Activated naive CD8-positive, alpha-beta T cell treated with anti-CD3 and anti-CD28 coated beads, Interleukin-2, amount 10 ng/mL, durations not matched to agents 7 days and 5 days (primary cell): ENCODE measurements around the gene MCM5. TPM values are rescaled to one million over a fixed set of nuclear protein-coding genes. Genes with fewer than 3 reads are reported as not detected.
A peak's percentile ranks its signal among the peaks of the same experiment; 100 is the strongest.

Experiments
- ATAC-seq: fragments of 150-1000 bp; cut with Tn5 transposase; one replicate; pipeline ENCODE4 v1.10.0; 2021; ENCODE audit warnings: low read depth, moderate library complexity
- POLR2A ChIA-PET: fragments of 350-600 bp; sonication (Branson Sonifier 250); formaldehyde crosslinking; loops from one replicate; lab custom pipeline; 2021; ENCODE audit warnings: antibody characterized with exemption; lab: Charles Lee
- DNase-seq: peaks from one replicate; pipeline ENCODE4 v3.0.0; 2021
- H3K27ac Mint-ChIP-seq: one replicate; pipeline ENCODE4 v1.8.0; 2022; ENCODE audit warnings: mild to moderate bottlenecking, mixed read lengths
- H3K27me3 Mint-ChIP-seq: one replicate; pipeline ENCODE4 v1.8.0; 2022; ENCODE audit warnings: mild to moderate bottlenecking, moderate library complexity, mixed read lengths
- H3K36me3 Mint-ChIP-seq: one replicate; pipeline ENCODE4 v1.8.0; 2021; ENCODE audit warnings: mild to moderate bottlenecking, mixed read lengths
- H3K4me1 Mint-ChIP-seq: one replicate; pipeline ENCODE4 v1.8.0; 2021; ENCODE audit warnings: mixed read lengths
- H3K4me3 Mint-ChIP-seq: one replicate; pipeline ENCODE4 v1.8.0; 2022; ENCODE audit warnings: mild to moderate bottlenecking, moderate library complexity, mixed read lengths
- H3K9me3 Mint-ChIP-seq: one replicate; pipeline ENCODE4 v1.8.0; 2021; ENCODE audit warnings: mixed read lengths
- total RNA-seq, 2 experiments: library from RNA; stranded (reverse); gene quantifications; one replicate each; pipeline ENCODE4 v1.2.3, GENCODE V29; 2021

Gene MCM5
- total RNA-seq, 2 experiments from 2014 or later, result 194 to 221 TPM

GRCh38 chr22:35399114-35399677 is 744 bp upstream of the MCM5 start:
- POLR2A ChIA-PET, result interaction anchor here (0.6 to 1.3 kb wide), 4 partner anchors 12 to 31 kb away, joined by 3 to 5 read pairs (median 4); no protein-coding TSS in a partner anchor
- no peak for DNase-seq
- Mint-ChIP-seq H3K36me3 (peaks cover 24% of the 10 kb centered on the region), H3K27ac (peak overlapping the region; percentile 97), H3K9me3 (no peaks in the 10 kb centered on the region), H3K27me3 (no peaks in the 10 kb centered on the region), H3K4me3 (peak overlapping the region; percentile 99), H3K4me1 (peaks cover 23% of the 10 kb centered on the region)
- ATAC-seq, result no peak

- H3K4me3 Mint-ChIP-seq, result peak overlapping the region; percentile 99
- DNase-seq (no peak), ATAC-seq (peak; percentile 23)
- peaks cover 27% of the 10 kb centered on the region for H3K4me1 Mint-ChIP-seq
- no peaks in the 10 kb centered on the region for H3K27me3 Mint-ChIP-seq
- H3K9me3 Mint-ChIP-seq, result no peaks in the 10 kb centered on the region
- H3K27ac Mint-ChIP-seq, result peak overlapping the region; percentile 97
- peaks cover 28% of the 10 kb centered on the region for H3K36me3 Mint-ChIP-seq
- POLR2A ChIA-PET, result interaction anchor here (1.0 to 1.3 kb wide), 2 partner anchors 10 to 14 kb away, joined by 4 to 5 read pairs; no protein-coding TSS in a partner anchor
These were observed 506 bp downstream of the MCM5 start for GRCh38 chr22:35400501-35400790.

- POLR2A ChIA-PET, result interaction anchor here (1.0 to 1.9 kb wide), 4 partner anchors 8 to 16 kb away, joined by 3 to 9 read pairs (median 3); no protein-coding TSS in a partner anchor
- peak overlapping the region; percentile 99 for H3K4me3 Mint-ChIP-seq
- ATAC-seq, result no peak
- peaks cover 28% of the 10 kb centered on the region for H3K36me3 Mint-ChIP-seq
- H3K4me1 Mint-ChIP-seq, result peaks cover 32% of the 10 kb centered on the region
- peak overlapping the region; percentile 81 for H3K27ac Mint-ChIP-seq
- H3K27me3 Mint-ChIP-seq, result no peaks in the 10 kb centered on the region
- no peaks in the 10 kb centered on the region for H3K9me3 Mint-ChIP-seq
- no peak for DNase-seq
These were observed 1.9 kb downstream of the MCM5 start for GRCh38 chr22:35401863-35402262.

GRCh38 chr22:35403356-35403755 is 3.4 kb downstream of the MCM5 start:
- Mint-ChIP-seq H3K36me3 (peaks cover 38% of the 10 kb centered on the region), H3K27me3 (no peaks in the 10 kb centered on the region), H3K4me3 (no peak overlapping the region), H3K27ac (no peak overlapping the region), H3K4me1 (peaks cover 42% of the 10 kb centered on the region), H3K9me3 (no peaks in the 10 kb centered on the region)
- POLR2A ChIA-PET, result interaction anchor here (0.6 to 1.5 kb wide), 2 partner anchors 9 to 148 kb away, joined by 3 to 7 read pairs; no protein-coding TSS in a partner anchor
- DNase-seq (no peak), ATAC-seq (no peak)

GRCh38 chr22:35404176-35404575 is 4.2 kb downstream of the MCM5 start:
- no peak overlapping the region for H3K4me3 Mint-ChIP-seq
- H3K36me3 Mint-ChIP-seq, result peaks cover 39% of the 10 kb centered on the region
- POLR2A ChIA-PET, result interaction anchor here (1.5 kb wide), 2 partner anchors 9 to 10 kb away, joined by 7 read pairs; no protein-coding TSS in a partner anchor
- DNase-seq, result no peak
- H3K9me3 Mint-ChIP-seq, result no peaks in the 10 kb centered on the region
- H3K27ac Mint-ChIP-seq, result no peak overlapping the region
- no peaks in the 10 kb centered on the region for H3K27me3 Mint-ChIP-seq
- no peak for ATAC-seq
- peaks cover 43% of the 10 kb centered on the region for H3K4me1 Mint-ChIP-seq

GRCh38 chr22:35406443-35406842 is 6.5 kb downstream of the MCM5 start:
- ATAC-seq, result no peak
- no peak overlapping the region for H3K27ac Mint-ChIP-seq
- H3K4me3 Mint-ChIP-seq, result no peak overlapping the region
- H3K36me3 Mint-ChIP-seq, result peaks cover 38% of the 10 kb centered on the region
- no peaks in the 10 kb centered on the region for H3K9me3 Mint-ChIP-seq
- H3K27me3 Mint-ChIP-seq, result no peaks in the 10 kb centered on the region
- POLR2A ChIA-PET, result interaction anchor here (0.6 kb wide), 1 partner anchor 656 kb away, joined by 5 read pairs; no protein-coding TSS in a partner anchor
- no peak for DNase-seq
- peaks cover 49% of the 10 kb centered on the region for H3K4me1 Mint-ChIP-seq

- H3K27me3 Mint-ChIP-seq, result no peaks in the 10 kb centered on the region
- POLR2A ChIA-PET, result no interaction called here
- peaks cover 42% of the 10 kb centered on the region for H3K4me1 Mint-ChIP-seq
- H3K9me3 Mint-ChIP-seq, result no peaks in the 10 kb centered on the region
- DNase-seq, result no peak
- H3K27ac Mint-ChIP-seq, result peak overlapping the region; percentile 13
- no peak for ATAC-seq
- peaks cover 36% of the 10 kb centered on the region for H3K36me3 Mint-ChIP-seq
- no peak overlapping the region for H3K4me3 Mint-ChIP-seq
These were observed 7.4 kb downstream of the MCM5 start for GRCh38 chr22:35407362-35407761.

- no peak overlapping the region for H3K4me3 Mint-ChIP-seq
- DNase-seq, result no peak
- ATAC-seq, result peak; percentile 48
- peaks cover 37% of the 10 kb centered on the region for H3K4me1 Mint-ChIP-seq
- H3K27me3 Mint-ChIP-seq, result no peaks in the 10 kb centered on the region
- H3K36me3 Mint-ChIP-seq, result peaks cover 29% of the 10 kb centered on the region
- H3K9me3 Mint-ChIP-seq, result no peaks in the 10 kb centered on the region
- H3K27ac Mint-ChIP-seq, result peak overlapping the region; percentile 77
- POLR2A ChIA-PET, result interaction anchor here (1.0 to 1.6 kb wide), 4 partner anchors 8 to 17 kb away, joined by 3 to 5 read pairs (median 4); partner anchors contain the start of gene MCM5
These were observed 10.1 kb downstream of the MCM5 start for GRCh38 chr22:35409783-35410662.

GRCh38 chr22:35410663-35411034 is 10.7 kb downstream of the MCM5 start:
- POLR2A ChIA-PET, result interaction anchor here (1.0 to 1.6 kb wide), 4 partner anchors 9 to 17 kb away, joined by 3 to 5 read pairs (median 4); partner anchors contain the start of gene MCM5
- ATAC-seq, result no peak
- H3K4me1 Mint-ChIP-seq, result peaks cover 39% of the 10 kb centered on the region
- H3K27ac Mint-ChIP-seq, result no peak overlapping the region
- H3K36me3 Mint-ChIP-seq, result peaks cover 30% of the 10 kb centered on the region
- H3K27me3 Mint-ChIP-seq, result no peaks in the 10 kb centered on the region
- no peak for DNase-seq
- H3K9me3 Mint-ChIP-seq, result no peaks in the 10 kb centered on the region
- no peak overlapping the region for H3K4me3 Mint-ChIP-seq

- Mint-ChIP-seq H3K9me3 (no peaks in the 10 kb centered on the region), H3K27ac (peak overlapping the region; percentile 59), H3K36me3 (peaks cover 31% of the 10 kb centered on the region), H3K27me3 (no peaks in the 10 kb centered on the region), H3K4me1 (peaks cover 40% of the 10 kb centered on the region), H3K4me3 (no peak overlapping the region)
- DNase-seq (no peak), ATAC-seq (no peak)
- POLR2A ChIA-PET, result interaction anchor here (0.5 kb wide), 1 partner anchor 12 kb away, joined by 3 read pairs; no protein-coding TSS in a partner anchor
These were observed 11.2 kb downstream of the MCM5 start for GRCh38 chr22:35411102-35411501.

GRCh38 chr22:35413624-35414023 is 13.7 kb downstream of the MCM5 start:
- Mint-ChIP-seq H3K9me3 (no peaks in the 10 kb centered on the region), H3K36me3 (peaks cover 24% of the 10 kb centered on the region), H3K4me1 (peaks cover 32% of the 10 kb centered on the region), H3K27me3 (no peaks in the 10 kb centered on the region), H3K27ac (no peak overlapping the region), H3K4me3 (no peak overlapping the region)
- POLR2A ChIA-PET, result interaction anchor here (0.6 to 2.6 kb wide), 5 partner anchors 9 to 249 kb away, joined by 3 to 9 read pairs (median 4); partner anchors contain the start of gene MCM5
- DNase-seq, result no peak
- no peak for ATAC-seq

GRCh38 chr22:35417606-35418005 is 17.7 kb downstream of the MCM5 start:
- H3K27ac Mint-ChIP-seq, result no peak overlapping the region
- no peaks in the 10 kb centered on the region for H3K9me3 Mint-ChIP-seq
- H3K36me3 Mint-ChIP-seq, result peaks cover 10% of the 10 kb centered on the region
- no peak overlapping the region for H3K4me3 Mint-ChIP-seq
- no peak for ATAC-seq
- H3K27me3 Mint-ChIP-seq, result no peaks in the 10 kb centered on the region
- no peak for DNase-seq
- H3K4me1 Mint-ChIP-seq, result peaks cover 18% of the 10 kb centered on the region
- POLR2A ChIA-PET, result interaction anchor here (0.9 kb wide), 1 partner anchor 15 kb away, joined by 3 read pairs; no protein-coding TSS in a partner anchor

GRCh38 chr22:35418088-35418487 is 18.1 kb downstream of the MCM5 start:
- Mint-ChIP-seq H3K27me3 (no peaks in the 10 kb centered on the region), H3K9me3 (no peaks in the 10 kb centered on the region), H3K27ac (no peak overlapping the region), H3K4me1 (peaks cover 18% of the 10 kb centered on the region), H3K36me3 (peaks cover 14% of the 10 kb centered on the region), H3K4me3 (no peak overlapping the region)
- DNase-seq (no peak), ATAC-seq (no peak)
- POLR2A ChIA-PET, result interaction anchor here (0.7 to 0.9 kb wide), 2 partner anchors 13 to 16 kb away, joined by 3 read pairs; no protein-coding TSS in a partner anchor
